HepG2 (cell line): ENCODE data around the gene GARS1. TPM values are rescaled to one million over a fixed set of nuclear protein-coding genes. Genes with fewer than 3 reads are reported as not detected.

Experiments used
- FOSL2 ChIP-seq: sonication (generic); formaldehyde crosslinking; IDR thresholded peaks from 2 replicates; pipeline ENCODE4 v1.4.0; 2020; ENCODE audit warnings: missing genetic modification reagents
- NR3C1 ChIP-seq: sonication (generic); formaldehyde crosslinking; IDR thresholded peaks from 2 replicates; pipeline ENCODE4 v1.4.0; 2020; ENCODE audit warnings: missing genetic modification reagents
- PAX8 ChIP-seq: sonication (generic); formaldehyde crosslinking; IDR thresholded peaks from 2 replicates; pipeline ENCODE4 v1.8.0; 2022; ENCODE audit warnings: mild to moderate bottlenecking, missing genetic modification reagents, borderline replicate concordance
- PITX1 ChIP-seq: sonication (generic); formaldehyde crosslinking; IDR thresholded peaks from 2 replicates; pipeline ENCODE4 v1.5.1; 2020; ENCODE audit warnings: mild to moderate bottlenecking, missing genetic modification reagents
- RBFOX2 ChIP-seq: fragments of 200-400 bp; formaldehyde crosslinking; IDR thresholded peaks from 2 replicates; pipeline ENCODE4 v1.6.1; 2017; ENCODE audit warnings: low read depth, mild to moderate bottlenecking, low read length
- XRCC5 ChIP-seq: fragments of 200-400 bp; formaldehyde crosslinking; optimal IDR thresholded peaks from 2 replicates; pipeline ENCODE3; 2017; ENCODE audit warnings: mild to moderate bottlenecking, low read length
- ZNF10 ChIP-seq: sonication (generic); formaldehyde crosslinking; IDR thresholded peaks from 2 replicates; pipeline ENCODE4 v1.4.0; 2020; ENCODE audit warnings: mild to moderate bottlenecking, low read depth, missing genetic modification reagents, borderline replicate concordance
- ZNF292 ChIP-seq: sonication (generic); formaldehyde crosslinking; IDR thresholded peaks from 2 replicates; pipeline ENCODE4 v1.8.1; 2022; ENCODE audit warnings: mild to moderate bottlenecking, low read depth, missing genetic modification reagents, borderline replicate concordance
- ZNF501 ChIP-seq: sonication (generic); formaldehyde crosslinking; IDR thresholded peaks from 2 replicates; pipeline ENCODE4 v1.5.1; 2020; ENCODE audit warnings: mild to moderate bottlenecking, moderate library complexity, missing genetic modification reagents
- ZNF564 ChIP-seq: sonication (generic); formaldehyde crosslinking; IDR thresholded peaks from 2 replicates; pipeline ENCODE4 v1.8.1; 2023; ENCODE audit warnings: mild to moderate bottlenecking, missing genetic modification reagents
- polyA plus RNA-seq, 8 experiments: library from polyadenylated mRNA; depleted of rRNA in 3 of 8; stranded (reverse) in 7 of 8; unstranded in 1 of 8; fragments of >200 nt; fragmentation: Illumina TruSeq in 4 of 8; extraction: Trizol in 4 of 8; gene quantifications; 2 replicates each; pipeline versions ENCODE4 v1.2.1 to v1.2.3, GENCODE V29; 2011 to 2016; ENCODE audit warnings: low read depth in 4 of 8, missing spikeins in 1 of 8, mixed read lengths in 1 of 8; ENCODE audit not compliant: insufficient read depth in 1 of 8
- total RNA-seq, 5 experiments: library from RNA; depleted of rRNA; stranded (reverse); fragments of >200 nt; fragmentation: Illumina TruSeq; extraction: Trizol; gene quantifications; 2 replicates each; pipeline ENCODE4 v1.2.3, GENCODE V29; 2016; ENCODE audit warnings: low read depth in 1 of 5
- TF ChIP-seq, protein P1 (sequence below): sonication (generic); formaldehyde crosslinking; IDR thresholded peaks from 2 replicates; pipeline ENCODE4 v1.4.0; 2020; ENCODE audit warnings: missing genetic modification reagents, borderline replicate concordance
- TF ChIP-seq, protein P2 (sequence below): sonication (generic); formaldehyde crosslinking; IDR thresholded peaks from 2 replicates; pipeline ENCODE4 v1.5.1; 2020; ENCODE audit warnings: missing genetic modification reagents, mild to moderate bottlenecking, borderline replicate concordance
- TF ChIP-seq, protein P3 (sequence below): sonication (generic); formaldehyde crosslinking; IDR thresholded peaks from 2 replicates; pipeline ENCODE4 v1.8.0; 2023; ENCODE audit warnings: mild to moderate bottlenecking, missing genetic modification reagents
- TF ChIP-seq, protein P4 (sequence below), 2 experiments: fragments of 450-650 bp in 1 of 2; sonication (generic) in 1 of 2; formaldehyde crosslinking; IDR thresholded peaks; 2 replicates each; pipeline versions ENCODE4 v1.5.0 to v1.8.0; 2020 to 2022; ENCODE audit warnings: mild to moderate bottlenecking in 1 of 2, missing genetic modification reagents in 1 of 2
- TF ChIP-seq, protein P5 (sequence below): conservative IDR thresholded peaks from 2 replicates; pipeline ENCODE4 v1.6.1; 2018; ENCODE audit warnings: missing genetic modification reagents
- TF ChIP-seq, protein P6 (sequence below): IDR thresholded peaks from 2 replicates; pipeline ENCODE4 v1.6.1; 2016; ENCODE audit warnings: missing biosample characterization, missing genetic modification reagents, low read depth

The GARS1 gene
- total and polyA plus RNA-seq, 2 of the 13 experiments (the other 11 are each of a cell fraction or from before 2014, with no cell fraction given) = 140 to 460 TPM

DNA sequence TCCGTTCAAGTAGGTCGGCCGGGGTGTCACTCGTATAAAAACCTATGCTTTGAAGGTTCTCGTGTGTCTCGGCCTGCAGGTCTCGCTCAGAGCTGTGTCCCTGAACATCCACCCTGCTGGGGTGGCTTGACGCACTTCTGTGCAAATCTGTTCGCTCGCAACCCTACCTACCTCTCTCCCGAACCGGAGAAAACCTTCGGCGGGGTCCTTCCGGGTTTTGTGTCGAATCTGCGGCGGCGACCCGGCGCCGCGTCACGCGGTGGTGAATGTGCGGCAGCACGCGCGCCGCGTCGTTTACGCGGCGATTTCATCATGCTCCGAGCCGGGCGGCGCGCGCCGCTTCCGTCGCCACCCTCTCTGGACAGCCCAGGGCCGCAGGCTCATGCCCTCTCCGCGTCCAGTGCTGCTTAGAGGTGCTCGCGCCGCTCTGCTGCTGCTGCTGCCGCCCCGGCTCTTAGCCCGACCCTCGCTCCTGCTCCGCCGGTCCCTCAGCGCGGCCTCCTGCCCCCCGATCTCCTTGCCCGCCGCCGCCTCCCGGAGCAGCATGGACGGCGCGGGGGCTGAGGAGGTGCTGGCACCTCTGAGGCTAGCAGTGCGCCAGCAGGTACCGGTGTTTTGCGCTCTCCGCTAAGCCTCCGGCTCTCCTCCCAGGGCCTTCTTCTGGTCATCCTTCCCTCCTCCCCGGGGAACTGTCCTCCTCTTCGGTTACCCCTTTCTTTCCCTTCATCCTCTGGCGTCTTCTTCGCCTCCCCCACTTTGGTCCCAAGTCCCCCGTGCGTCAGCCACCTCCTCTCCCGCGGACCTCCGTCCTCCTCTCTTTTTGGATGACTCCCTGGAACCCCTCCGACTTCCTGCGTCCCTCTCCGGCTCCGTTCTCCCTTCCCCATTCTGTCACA is at the start of gene GARS1 (continued):
- TF ChIP-seq, protein P1, sequence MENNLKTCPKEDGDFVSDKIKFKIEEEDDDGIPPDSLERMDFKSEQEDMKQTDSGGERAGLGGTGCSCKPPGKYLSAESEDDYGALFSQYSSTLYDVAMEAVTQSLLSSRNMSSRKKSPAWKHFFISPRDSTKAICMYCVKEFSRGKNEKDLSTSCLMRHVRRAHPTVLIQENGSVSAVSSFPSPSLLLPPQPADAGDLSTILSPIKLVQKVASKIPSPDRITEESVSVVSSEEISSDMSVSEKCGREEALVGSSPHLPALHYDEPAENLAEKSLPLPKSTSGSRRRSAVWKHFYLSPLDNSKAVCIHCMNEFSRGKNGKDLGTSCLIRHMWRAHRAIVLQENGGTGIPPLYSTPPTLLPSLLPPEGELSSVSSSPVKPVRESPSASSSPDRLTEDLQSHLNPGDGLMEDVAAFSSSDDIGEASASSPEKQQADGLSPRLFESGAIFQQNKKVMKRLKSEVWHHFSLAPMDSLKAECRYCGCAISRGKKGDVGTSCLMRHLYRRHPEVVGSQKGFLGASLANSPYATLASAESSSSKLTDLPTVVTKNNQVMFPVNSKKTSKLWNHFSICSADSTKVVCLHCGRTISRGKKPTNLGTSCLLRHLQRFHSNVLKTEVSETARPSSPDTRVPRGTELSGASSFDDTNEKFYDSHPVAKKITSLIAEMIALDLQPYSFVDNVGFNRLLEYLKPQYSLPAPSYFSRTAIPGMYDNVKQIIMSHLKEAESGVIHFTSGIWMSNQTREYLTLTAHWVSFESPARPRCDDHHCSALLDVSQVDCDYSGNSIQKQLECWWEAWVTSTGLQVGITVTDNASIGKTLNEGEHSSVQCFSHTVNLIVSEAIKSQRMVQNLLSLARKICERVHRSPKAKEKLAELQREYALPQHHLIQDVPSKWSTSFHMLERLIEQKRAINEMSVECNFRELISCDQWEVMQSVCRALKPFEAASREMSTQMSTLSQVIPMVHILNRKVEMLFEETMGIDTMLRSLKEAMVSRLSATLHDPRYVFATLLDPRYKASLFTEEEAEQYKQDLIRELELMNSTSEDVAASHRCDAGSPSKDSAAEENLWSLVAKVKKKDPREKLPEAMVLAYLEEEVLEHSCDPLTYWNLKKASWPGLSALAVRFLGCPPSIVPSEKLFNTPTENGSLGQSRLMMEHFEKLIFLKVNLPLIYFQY (CRISPR knock-in tag) = peak; percentile 96
- TF ChIP-seq RBFOX2 (peak; percentile 100), FOSL2 (CRISPR knock-in tag) (peak; percentile 85), XRCC5 (no peak), ZNF501 (CRISPR knock-in tag) (peak; percentile 75), PITX1 (CRISPR knock-in tag) (no peak), NR3C1 (CRISPR knock-in tag) (no peak), ZNF564 (CRISPR knock-in tag) (peak; percentile 86), ZNF10 (CRISPR knock-in tag) (no peak), ZNF292 (CRISPR knock-in tag) (peak; percentile 58; the same call in 1 of the 2 replicates), PAX8 (CRISPR knock-in tag) (no peak)
- TF ChIP-seq, protein P2, sequence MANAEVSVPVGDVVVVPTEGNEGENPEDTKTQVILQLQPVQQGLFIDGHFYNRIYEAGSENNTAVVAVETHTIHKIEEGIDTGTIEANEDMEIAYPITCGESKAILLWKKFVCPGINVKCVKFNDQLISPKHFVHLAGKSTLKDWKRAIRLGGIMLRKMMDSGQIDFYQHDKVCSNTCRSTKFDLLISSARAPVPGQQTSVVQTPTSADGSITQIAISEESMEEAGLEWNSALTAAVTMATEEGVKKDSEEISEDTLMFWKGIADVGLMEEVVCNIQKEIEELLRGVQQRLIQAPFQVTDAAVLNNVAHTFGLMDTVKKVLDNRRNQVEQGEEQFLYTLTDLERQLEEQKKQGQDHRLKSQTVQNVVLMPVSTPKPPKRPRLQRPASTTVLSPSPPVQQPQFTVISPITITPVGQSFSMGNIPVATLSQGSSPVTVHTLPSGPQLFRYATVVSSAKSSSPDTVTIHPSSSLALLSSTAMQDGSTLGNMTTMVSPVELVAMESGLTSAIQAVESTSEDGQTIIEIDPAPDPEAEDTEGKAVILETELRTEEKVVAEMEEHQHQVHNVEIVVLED (CRISPR knock-in tag) = peak; percentile 97
- TF ChIP-seq, protein P3, sequence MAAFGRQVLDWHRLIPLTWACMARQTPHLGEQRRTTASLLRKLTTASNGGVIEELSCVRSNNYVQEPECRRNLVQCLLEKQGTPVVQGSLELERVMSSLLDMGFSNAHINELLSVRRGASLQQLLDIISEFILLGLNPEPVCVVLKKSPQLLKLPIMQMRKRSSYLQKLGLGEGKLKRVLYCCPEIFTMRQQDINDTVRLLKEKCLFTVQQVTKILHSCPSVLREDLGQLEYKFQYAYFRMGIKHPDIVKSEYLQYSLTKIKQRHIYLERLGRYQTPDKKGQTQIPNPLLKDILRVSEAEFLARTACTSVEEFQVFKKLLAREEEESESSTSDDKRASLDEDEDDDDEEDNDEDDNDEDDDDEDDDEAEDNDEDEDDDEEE = peak; percentile 86; the same call in 1 of the 2 replicates
- TF ChIP-seq, protein P4, sequence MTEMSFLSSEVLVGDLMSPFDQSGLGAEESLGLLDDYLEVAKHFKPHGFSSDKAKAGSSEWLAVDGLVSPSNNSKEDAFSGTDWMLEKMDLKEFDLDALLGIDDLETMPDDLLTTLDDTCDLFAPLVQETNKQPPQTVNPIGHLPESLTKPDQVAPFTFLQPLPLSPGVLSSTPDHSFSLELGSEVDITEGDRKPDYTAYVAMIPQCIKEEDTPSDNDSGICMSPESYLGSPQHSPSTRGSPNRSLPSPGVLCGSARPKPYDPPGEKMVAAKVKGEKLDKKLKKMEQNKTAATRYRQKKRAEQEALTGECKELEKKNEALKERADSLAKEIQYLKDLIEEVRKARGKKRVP (CRISPR knock-in tag; IDR thresholded peaks at IDR 0.05) = peak; percentile 91 to 100
- TF ChIP-seq, protein P5, sequence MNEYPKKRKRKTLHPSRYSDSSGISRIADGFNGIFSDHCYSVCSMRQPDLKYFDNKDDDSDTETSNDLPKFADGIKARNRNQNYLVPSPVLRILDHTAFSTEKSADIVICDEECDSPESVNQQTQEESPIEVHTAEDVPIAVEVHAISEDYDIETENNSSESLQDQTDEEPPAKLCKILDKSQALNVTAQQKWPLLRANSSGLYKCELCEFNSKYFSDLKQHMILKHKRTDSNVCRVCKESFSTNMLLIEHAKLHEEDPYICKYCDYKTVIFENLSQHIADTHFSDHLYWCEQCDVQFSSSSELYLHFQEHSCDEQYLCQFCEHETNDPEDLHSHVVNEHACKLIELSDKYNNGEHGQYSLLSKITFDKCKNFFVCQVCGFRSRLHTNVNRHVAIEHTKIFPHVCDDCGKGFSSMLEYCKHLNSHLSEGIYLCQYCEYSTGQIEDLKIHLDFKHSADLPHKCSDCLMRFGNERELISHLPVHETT (CRISPR knock-in tag) = peak; percentile 95
- TF ChIP-seq, protein P6, sequence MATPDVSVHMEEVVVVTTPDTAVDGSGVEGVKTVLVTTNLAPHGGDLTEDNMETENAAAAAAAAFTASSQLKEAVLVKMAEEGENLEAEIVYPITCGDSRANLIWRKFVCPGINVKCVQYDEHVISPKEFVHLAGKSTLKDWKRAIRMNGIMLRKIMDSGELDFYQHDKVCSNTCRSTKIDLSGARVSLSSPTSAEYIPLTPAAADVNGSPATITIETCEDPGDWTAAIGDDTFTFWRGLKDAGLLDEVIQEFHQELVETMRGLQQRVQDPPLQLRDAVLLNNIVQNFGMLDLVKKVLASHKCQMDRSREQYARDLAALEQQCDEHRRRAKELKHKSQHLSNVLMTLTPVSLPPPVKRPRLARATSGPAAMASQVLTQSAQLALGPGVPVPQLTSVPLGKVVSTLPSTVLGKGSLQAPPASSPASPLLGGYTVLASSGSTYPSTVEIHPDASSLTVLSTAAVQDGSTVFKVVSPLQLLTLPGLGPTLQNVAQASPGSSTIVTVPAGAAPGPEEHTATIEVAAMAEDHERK = peak; percentile 87
